ENCODE measurements around the gene CYP1A2.

Gene CYP1A2

GRCh38 chr15:74779162-74779648 is 30.6 kb downstream of the CYP1A2 start:
- Histone ChIP-seq H3K9ac (ENCODE audit: low read depth, low read length) (no peak overlapping the region), H2AFZ (ENCODE audit: low read depth, low read length) (no peak overlapping the region), H3K27ac (ENCODE audit: low read length) (peak overlapping the region; percentile 95; the same call in 1 of the 2 replicates), H3K79me2 (ENCODE audit: insufficient read depth, low read length) (peaks cover 27% of the 10 kb centered on the region), H3K9me3 (ENCODE audit: insufficient read depth, low read length, severe bottlenecking) (no peaks in the 10 kb centered on the region), H3K27me3 (ENCODE audit: insufficient read depth, low read length, poor library complexity) (no peaks in the 10 kb centered on the region), H3K4me1 (ENCODE audit: insufficient read depth, low read length) (peaks cover 77% of the 10 kb centered on the region), H3K4me2 (ENCODE audit: insufficient read depth, low read length) (no peak overlapping the region), H4K20me1 (ENCODE audit: insufficient read depth, low read length) (peaks cover 24% of the 10 kb centered on the region), H3K36me3 (ENCODE audit: insufficient read depth, low read length) (peaks cover 5% of the 10 kb centered on the region; the same call in 1 of the 2 replicates), H3K4me3 (ENCODE audit: low read depth in 1 of 2, low read length in 2 of 2) (no peak overlapping the region)
- ATAC-seq (ENCODE audit: insufficient read depth, low read depth) (no peak), DNase-seq (no peak)
- TF ChIP-seq, protein P1, sequence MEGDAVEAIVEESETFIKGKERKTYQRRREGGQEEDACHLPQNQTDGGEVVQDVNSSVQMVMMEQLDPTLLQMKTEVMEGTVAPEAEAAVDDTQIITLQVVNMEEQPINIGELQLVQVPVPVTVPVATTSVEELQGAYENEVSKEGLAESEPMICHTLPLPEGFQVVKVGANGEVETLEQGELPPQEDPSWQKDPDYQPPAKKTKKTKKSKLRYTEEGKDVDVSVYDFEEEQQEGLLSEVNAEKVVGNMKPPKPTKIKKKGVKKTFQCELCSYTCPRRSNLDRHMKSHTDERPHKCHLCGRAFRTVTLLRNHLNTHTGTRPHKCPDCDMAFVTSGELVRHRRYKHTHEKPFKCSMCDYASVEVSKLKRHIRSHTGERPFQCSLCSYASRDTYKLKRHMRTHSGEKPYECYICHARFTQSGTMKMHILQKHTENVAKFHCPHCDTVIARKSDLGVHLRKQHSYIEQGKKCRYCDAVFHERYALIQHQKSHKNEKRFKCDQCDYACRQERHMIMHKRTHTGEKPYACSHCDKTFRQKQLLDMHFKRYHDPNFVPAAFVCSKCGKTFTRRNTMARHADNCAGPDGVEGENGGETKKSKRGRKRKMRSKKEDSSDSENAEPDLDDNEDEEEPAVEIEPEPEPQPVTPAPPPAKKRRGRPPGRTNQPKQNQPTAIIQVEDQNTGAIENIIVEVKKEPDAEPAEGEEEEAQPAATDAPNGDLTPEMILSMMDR (IDR thresholded peaks at IDR 0.05; ENCODE audit: borderline replicate concordance, extremely low read depth, low read length, poor library complexity, severe bottlenecking) = no peak
- no peak for TF ChIP-seq EZH2 (IDR thresholded peaks at IDR 0.05; ENCODE audit: borderline replicate concordance, low read depth, low read length, severe bottlenecking)

DNA sequence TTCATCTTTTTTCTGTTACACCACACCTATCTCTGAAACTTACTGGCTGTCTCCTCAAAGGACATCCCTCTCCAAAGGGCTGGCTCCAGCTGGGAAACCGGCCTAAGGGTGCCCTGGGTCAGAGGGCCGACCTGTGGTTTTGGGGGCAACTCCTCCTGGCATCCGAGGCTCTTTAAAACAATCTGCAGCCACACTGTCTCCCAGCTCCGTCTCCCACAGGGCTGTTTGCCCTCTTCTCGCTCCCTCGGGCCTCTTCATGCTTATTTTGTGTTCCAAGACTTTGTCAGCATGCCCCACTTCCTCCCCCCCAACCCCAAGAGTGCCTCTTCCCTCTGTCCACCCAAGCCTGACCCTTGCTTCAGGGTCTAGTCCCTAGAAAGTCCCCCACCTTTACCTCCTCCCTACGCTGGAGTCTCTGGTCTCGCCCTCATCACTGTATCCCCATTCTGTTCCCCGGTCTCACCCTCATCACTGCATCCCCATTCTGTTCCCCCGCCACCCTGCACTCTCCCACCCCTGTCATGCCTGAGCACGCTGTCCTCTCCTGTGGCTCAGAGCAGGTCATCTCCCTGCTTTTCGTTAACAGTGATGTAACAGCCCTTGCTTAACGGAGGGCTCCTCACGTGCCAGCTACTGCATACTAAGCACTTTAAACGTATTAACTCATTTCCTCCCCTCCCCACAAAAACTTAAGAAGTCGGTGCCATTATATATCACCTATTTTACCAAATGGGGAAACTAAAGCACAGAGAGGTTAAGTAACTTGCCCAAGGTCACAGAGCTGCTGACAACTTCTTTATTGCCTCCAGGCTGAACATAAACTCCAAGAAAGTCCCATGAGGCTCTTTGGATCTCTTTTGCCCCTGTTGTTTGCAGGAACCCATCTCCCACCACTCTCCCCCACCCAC is 32.1 kb downstream of the CYP1A2 start:
- Histone ChIP-seq H3K36me3 (ENCODE audit: insufficient read depth, low read length) (peaks cover 15% of the 10 kb centered on the region), H3K9me3 (ENCODE audit: insufficient read depth, low read length, severe bottlenecking) (no peaks in the 10 kb centered on the region), H3K79me2 (ENCODE audit: insufficient read depth, low read length) (peaks cover 43% of the 10 kb centered on the region), H3K4me2 (ENCODE audit: insufficient read depth, low read length) (peak overlapping the region; percentile 93), H3K4me3 (ENCODE audit: low read depth in 1 of 2, low read length in 2 of 2) (peak overlapping the region in 1 of 2 experiments; percentile 96; a peak in 2 of 4 replicates), H3K9ac (ENCODE audit: low read depth, low read length) (peak overlapping the region; percentile 89), H4K20me1 (ENCODE audit: insufficient read depth, low read length) (peaks cover 39% of the 10 kb centered on the region), H3K27me3 (ENCODE audit: insufficient read depth, low read length, poor library complexity) (no peaks in the 10 kb centered on the region), H2AFZ (ENCODE audit: low read depth, low read length) (peak overlapping the region; percentile 42; the same call in 1 of the 2 replicates), H3K4me1 (ENCODE audit: insufficient read depth, low read length) (peaks cover 90% of the 10 kb centered on the region), H3K27ac (ENCODE audit: low read length) (peak overlapping the region; percentile 73)
- TF ChIP-seq EZH2 (IDR thresholded peaks at IDR 0.05; ENCODE audit: borderline replicate concordance, low read depth, low read length, severe bottlenecking) = no peak
- TF ChIP-seq, protein P1 (IDR thresholded peaks at IDR 0.05; ENCODE audit: borderline replicate concordance, extremely low read depth, low read length, poor library complexity, severe bottlenecking) = no peak
- DNase-seq (peak; percentile 39), ATAC-seq (ENCODE audit: insufficient read depth, low read depth) (0 out of 3 replicates have a peak, but pooled peaks have one; percentile 10)

DNA sequence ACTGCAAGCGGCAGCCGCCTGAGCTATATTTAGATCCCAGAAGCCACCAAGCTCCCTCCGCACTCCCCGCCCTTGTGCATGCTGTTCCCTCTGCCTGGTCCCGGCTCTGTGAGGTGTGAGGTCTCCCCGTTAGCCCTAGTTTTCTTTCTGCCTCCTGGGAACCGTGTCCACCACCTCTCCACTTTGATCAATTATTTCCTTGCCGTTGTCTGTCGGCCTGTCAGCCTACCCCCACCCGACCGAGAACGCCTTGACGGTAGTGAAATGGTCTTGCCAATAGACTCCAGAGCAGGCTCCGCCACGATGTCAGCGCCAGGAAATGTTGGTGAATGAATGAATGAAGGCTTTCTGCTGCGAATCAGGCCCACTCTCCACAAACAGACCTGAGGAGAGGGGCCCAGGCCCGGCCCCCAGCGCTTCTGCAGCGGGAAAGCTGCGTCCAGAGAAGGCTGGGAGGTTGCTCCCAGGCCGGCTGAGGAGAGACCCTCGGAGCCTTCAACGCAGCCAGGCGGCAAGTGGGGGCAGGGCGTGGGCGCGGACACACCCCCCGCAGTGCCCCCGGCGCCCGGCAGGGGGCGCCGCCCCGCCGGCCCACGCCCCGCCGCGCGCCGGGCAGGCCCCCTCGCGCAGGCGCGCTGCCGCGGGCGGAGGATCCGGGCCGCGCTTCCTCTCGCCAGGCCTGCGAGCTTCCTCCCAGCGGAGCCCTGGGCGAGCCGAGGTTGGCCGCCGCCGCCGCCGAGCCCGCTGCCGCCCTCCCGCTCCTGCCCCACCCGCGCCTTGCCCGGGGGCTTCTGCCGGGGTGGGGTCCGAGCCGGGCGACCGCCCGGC is 33.0 kb downstream of the CYP1A2 start, which contains the start of gene CSK:
Gene CSK (plus strand): TSS at position 650 of the 828 bp plus-strand sequence. CDS start 16,218 bp downstream, outside the sequence.
- TF ChIP-seq, protein P1 (IDR thresholded peaks at IDR 0.05; ENCODE audit: borderline replicate concordance, extremely low read depth, low read length, poor library complexity, severe bottlenecking) = peak; percentile 61
- no peak for TF ChIP-seq EZH2 (IDR thresholded peaks at IDR 0.05; ENCODE audit: borderline replicate concordance, low read depth, low read length, severe bottlenecking)
- Histone ChIP-seq H3K27ac (ENCODE audit: low read length) (peak within 1 kb of the TSS; percentile 88), H4K20me1 (ENCODE audit: insufficient read depth, low read length) (peaks cover 46% of the 10 kb centered on the region), H3K4me3 (ENCODE audit: low read depth in 1 of 2, low read length in 2 of 2) (peak within 1 kb of the TSS; percentile 86 to 96; a peak in 3 of 4 replicates), H3K36me3 (ENCODE audit: insufficient read depth, low read length) (peaks cover 18% of the 10 kb centered on the region), H3K9ac (ENCODE audit: low read depth, low read length) (peak within 1 kb of the TSS; percentile 89), H3K4me1 (ENCODE audit: insufficient read depth, low read length) (peaks cover 91% of the 10 kb centered on the region), H3K79me2 (ENCODE audit: insufficient read depth, low read length) (peaks cover 52% of the 10 kb centered on the region), H2AFZ (ENCODE audit: low read depth, low read length) (peak within 1 kb of the TSS; percentile 68), H3K27me3 (ENCODE audit: insufficient read depth, low read length, poor library complexity) (no peaks in the 10 kb centered on the region), H3K9me3 (ENCODE audit: insufficient read depth, low read length, severe bottlenecking) (no peaks in the 10 kb centered on the region), H3K4me2 (ENCODE audit: insufficient read depth, low read length) (peak within 1 kb of the TSS; percentile 97)
- DNase-seq (peak; percentile 73), ATAC-seq (ENCODE audit: insufficient read depth, low read depth) (peak; percentile 41)

Data from DND-41 (cell line).